Fibroblast of lung (primary cell): ENCODE results near the gene ARSA.

Experiments used
- CTCF ChIP-seq, 2 donors: IDR thresholded peaks in 1 of 2; conservative IDR thresholded peaks in 1 of 2; 1 replicate in 1 of 2; 2 replicates in 1 of 2; pipeline ENCODE4 v1.5.1; 2011 to 2012; ENCODE audit warnings: low read length in 2 of 2, control low read depth in 1 of 2, inconsistent platforms in 1 of 2, low read depth in 1 of 2, mild to moderate bottlenecking in 1 of 2
- EZH2 ChIP-seq: IDR thresholded peaks from 2 replicates; pipeline ENCODE4 v1.5.1; 2012; ENCODE audit warnings: low read length, control low read depth, mild to moderate bottlenecking; ENCODE audit errors: missing control alignments

- peak; percentile 5 to 50 for TF ChIP-seq CTCF (conservative IDR thresholded peaks at IDR 0.05 in 1 of 2, IDR thresholded peaks at IDR 0.05 in 1 of 2; ENCODE audit: low read depth in 1 of 2, low read length in 2 of 2)
- TF ChIP-seq EZH2, result no peak
Observed at GRCh38 chr22:50576070-50576469, 51.9 kb downstream of the ARSA start.
